Naive thymus-derived CD4-positive, alpha-beta T cell (primary cell): ENCODE data around the gene ETV7. TPM values are rescaled to one million over a fixed set of nuclear protein-coding genes. Genes with fewer than 3 reads are reported as not detected.
"Not testable (repeated sequence)": the region's sequence is repeated elsewhere in the genome, so short reads cannot be mapped to it uniquely, and the experiment has no call there.

Experiments used
- ATAC-seq: fragments of 150-1000 bp; cut with Tn5 transposase; 2 replicates; pipeline ENCODE4 v1.10.0; 2021; ENCODE audit warnings: mild to moderate bottlenecking, moderate library complexity
- CTCF ChIA-PET: fragments of 350-600 bp; sonication (Branson Sonifier 250); formaldehyde crosslinking; loops from one replicate; lab custom pipeline; 2021; ENCODE audit warnings: antibody characterized with exemption; lab: Charles Lee
- POLR2A ChIA-PET: fragments of 350-600 bp; sonication (Branson Sonifier 250); formaldehyde crosslinking; loops from one replicate; lab custom pipeline; 2021; ENCODE audit warnings: antibody characterized with exemption, inconsistent platforms; lab: Charles Lee
- DNase-seq, 9 donors: peaks; one replicate each; pipeline versions ENCODE4 v3.0.0 to v3.0.0-alpha.2; 2020 to 2022; ENCODE audit warnings: mixed read lengths in 1 of 9
- H3K27ac ChIP-seq: one replicate; pipeline ENCODE4 v1.7.0; 2013; ENCODE audit warnings: mild to moderate bottlenecking, low read depth, low read length, moderate library complexity
- H3K27me3 ChIP-seq, 2 donors: one replicate each; pipeline ENCODE4 v1.7.0; 2013; ENCODE audit warnings: low read length in 2 of 2, mild to moderate bottlenecking in 2 of 2, moderate library complexity in 2 of 2; ENCODE audit not compliant: control insufficient read depth in 2 of 2, insufficient read depth in 2 of 2
- H3K36me3 ChIP-seq, 3 experiments: 1 replicate in 2 of 3; 2 replicates in 1 of 3; pipeline ENCODE4 v1.7.0; 2013; ENCODE audit warnings: low read length in 3 of 3, mild to moderate bottlenecking in 3 of 3, moderate library complexity in 1 of 3; ENCODE audit not compliant: insufficient read depth in 3 of 3, control insufficient read depth in 2 of 3
- H3K4me1 ChIP-seq, 2 donors: one replicate each; pipeline ENCODE4 v1.7.0; 2013; ENCODE audit warnings: low read length in 2 of 2, mild to moderate bottlenecking in 2 of 2, moderate library complexity in 1 of 2; ENCODE audit not compliant: control insufficient read depth in 2 of 2, insufficient read depth in 2 of 2
- H3K4me3 ChIP-seq: 2 replicates; pipeline ENCODE4 v1.7.0; 2013; ENCODE audit warnings: mild to moderate bottlenecking, low read length
- H3K9me3 ChIP-seq, 3 experiments: 1 replicate in 2 of 3; 2 replicates in 1 of 3; pipeline ENCODE4 v1.7.0; 2013; ENCODE audit warnings: low read length in 3 of 3; ENCODE audit not compliant: control insufficient read depth in 2 of 3
- H3K27ac Mint-ChIP-seq, 9 donors: one replicate each; pipeline ENCODE4 v1.8.0; 2020 to 2022; ENCODE audit warnings: mixed read lengths in 9 of 9, mild to moderate bottlenecking in 8 of 9, moderate library complexity in 5 of 9, inconsistent platforms in 2 of 9
- H3K27me3 Mint-ChIP-seq, 5 donors: one replicate each; pipeline ENCODE4 v1.8.0; 2021 to 2022; ENCODE audit warnings: mixed read lengths in 5 of 5, mild to moderate bottlenecking in 1 of 5
- H3K36me3 Mint-ChIP-seq, 5 donors: one replicate each; pipeline ENCODE4 v1.8.0; 2020 to 2022; ENCODE audit warnings: mixed read lengths in 5 of 5, mild to moderate bottlenecking in 3 of 5, inconsistent platforms in 1 of 5
- H3K4me1 Mint-ChIP-seq, 7 donors: one replicate each; pipeline ENCODE4 v1.8.0; 2020 to 2022; ENCODE audit warnings: mixed read lengths in 7 of 7, mild to moderate bottlenecking in 3 of 7, inconsistent platforms in 1 of 7
- H3K4me3 Mint-ChIP-seq, 10 donors: one replicate each; pipeline ENCODE4 v1.8.0; 2020 to 2022; ENCODE audit warnings: mild to moderate bottlenecking in 10 of 10, mixed read lengths in 10 of 10, moderate library complexity in 6 of 10, inconsistent platforms in 2 of 10
- H3K9me3 Mint-ChIP-seq, 11 donors: one replicate each; pipeline ENCODE4 v1.8.0; 2020 to 2022; ENCODE audit warnings: mixed read lengths in 11 of 11, mild to moderate bottlenecking in 4 of 11, inconsistent platforms in 1 of 11, moderate library complexity in 1 of 11
- intact Hi-C, 2 donors: fragments of 100-400 bp; cut with micrococcal nuclease; formaldehyde crosslinking; loops; one replicate each; pipeline ENCODE4 v1.15.1; 2023
- polyA plus RNA-seq, 2 donors: library from polyadenylated mRNA; unstranded; fragments of 300-500 nt; fragmentation: Illumina TruSeq; gene quantifications; one replicate each; pipeline ENCODE4 v1.2.3, GENCODE V29; 2021
- total RNA-seq, 6 experiments: library from RNA in 5 of 6; stranded (reverse) in 5 of 6; gene quantifications; 1 replicate in 5 of 6; 2 replicates in 1 of 6; pipeline ENCODE4 v1.2.3 and lab custom pipeline; 2021 to 2026

Gene ETV7
- total and polyA plus RNA-seq, 7 experiments from 2014 or later = 0.32 to 12.5 (median 0.79) TPM; not detected in 2

DNA sequence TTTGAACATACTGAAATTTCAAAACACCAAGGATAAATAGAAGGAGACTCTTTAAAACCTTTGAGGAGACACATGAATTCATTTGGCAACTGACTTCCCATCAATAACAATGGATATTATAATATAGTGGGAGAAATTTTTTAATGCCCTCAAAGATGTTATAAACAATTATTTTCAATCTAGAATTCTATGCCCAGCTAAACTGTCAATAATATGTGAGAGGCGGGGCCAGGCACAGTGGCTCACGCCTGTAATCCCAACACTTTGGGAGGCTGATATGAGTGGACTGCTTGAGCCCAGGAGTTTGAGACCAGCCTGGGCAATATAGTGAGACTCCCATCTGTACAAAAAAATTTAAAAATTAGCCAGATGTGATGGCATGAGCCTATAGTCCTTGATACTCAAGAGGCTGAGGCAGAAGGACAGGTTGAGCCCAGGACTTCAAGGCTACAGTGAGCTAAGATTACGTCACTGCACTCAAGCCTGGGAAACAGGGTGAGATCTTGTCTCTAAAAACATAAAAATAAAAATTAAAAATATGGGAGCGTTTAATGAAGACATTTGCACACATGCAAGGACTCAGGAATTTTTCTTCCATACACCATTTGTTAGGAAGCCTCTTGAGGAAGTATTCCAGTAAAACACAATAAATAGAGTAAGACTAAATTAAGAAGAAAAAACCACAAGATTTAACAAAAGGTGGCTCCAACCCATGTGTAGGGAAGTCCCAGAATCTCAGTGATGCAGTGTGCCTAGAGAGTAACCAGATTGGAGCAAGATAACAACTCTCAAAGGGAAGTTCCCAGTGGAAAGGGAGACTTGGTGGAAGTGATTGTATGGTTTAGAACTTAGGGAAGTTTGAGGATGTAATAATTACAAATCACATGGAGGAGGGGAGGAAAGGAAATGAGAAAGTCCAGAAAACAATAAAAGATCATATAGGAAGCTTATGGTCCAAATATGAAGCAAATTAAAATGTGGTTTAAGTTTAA is 26.3 kb upstream of the ETV7 start:
- Mint-ChIP-seq H3K9me3 (peaks cover 0 to 13% (median 5%) of the 10 kb centered on the region in 11 donors), H3K27me3 (peaks cover 0 to 28% (median 0%) of the 10 kb centered on the region in 5 donors), H3K36me3 (peaks cover 0 to 5% (median 4%) of the 10 kb centered on the region in 5 donors), H3K4me1 (no peaks in the 10 kb centered on the region), H3K4me3 (peak overlapping the region in 1 of 10 donors; percentile 14), H3K27ac (peak overlapping the region in 1 of 9 donors; percentile 3)
- Histone ChIP-seq H3K27me3 (no peaks in the 10 kb centered on the region), H3K4me1 (no peaks in the 10 kb centered on the region), H3K4me3 (no peak overlapping the region), H3K9me3 (no peaks in the 10 kb centered on the region), H3K36me3 (no peaks in the 10 kb centered on the region), H3K27ac (no peak overlapping the region)
- CTCF ChIA-PET = interaction anchor here (0.6 kb wide), 1 partner anchor 140 kb away, joined by 3 read pairs; no protein-coding TSS in a partner anchor
- DNase-seq (no peak), ATAC-seq (no peak)
- intact Hi-C loops = no loop called here
- POLR2A ChIA-PET = no interaction called here

DNA sequence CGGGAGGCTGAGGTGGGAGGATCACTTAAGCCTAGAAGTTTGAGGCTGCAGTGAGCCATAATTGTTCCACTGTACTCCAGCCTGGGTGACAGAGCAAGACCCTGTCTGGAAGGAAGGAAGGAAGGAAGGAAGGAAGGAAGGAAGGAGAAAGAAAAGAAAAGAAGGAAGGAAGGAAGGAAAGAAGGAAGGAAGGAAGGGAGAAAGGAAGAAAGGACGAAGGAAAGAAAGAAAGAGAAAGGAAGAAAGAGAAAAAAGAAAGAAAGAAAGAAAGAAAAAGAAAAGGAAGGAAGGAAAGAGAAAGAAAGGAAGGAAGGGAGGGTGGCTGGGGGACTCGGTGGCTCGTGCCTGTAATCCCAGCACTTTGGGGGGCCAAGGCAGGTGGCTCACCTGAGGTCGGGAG is 22.2 kb upstream of the ETV7 start:
- H3K4me1 Mint-ChIP-seq, ATAC-seq, H3K36me3 Mint-ChIP-seq, intact Hi-C loops, H3K4me3 ChIP-seq, H3K36me3 ChIP-seq, H3K27ac ChIP-seq, DNase-seq, POLR2A ChIA-PET, H3K27me3 ChIP-seq, CTCF ChIA-PET, H3K4me3 Mint-ChIP-seq, H3K4me1 ChIP-seq, H3K9me3 ChIP-seq: not testable (repeated sequence)
- H3K9me3 Mint-ChIP-seq = peaks cover 0 to 13% (median 5%) of the 10 kb centered on the region in 11 donors
- H3K27ac Mint-ChIP-seq = peak overlapping the region in 1 of 9 donors; percentile 53
- H3K27me3 Mint-ChIP-seq = peaks cover 0 to 37% (median 0%) of the 10 kb centered on the region in 5 donors

DNA sequence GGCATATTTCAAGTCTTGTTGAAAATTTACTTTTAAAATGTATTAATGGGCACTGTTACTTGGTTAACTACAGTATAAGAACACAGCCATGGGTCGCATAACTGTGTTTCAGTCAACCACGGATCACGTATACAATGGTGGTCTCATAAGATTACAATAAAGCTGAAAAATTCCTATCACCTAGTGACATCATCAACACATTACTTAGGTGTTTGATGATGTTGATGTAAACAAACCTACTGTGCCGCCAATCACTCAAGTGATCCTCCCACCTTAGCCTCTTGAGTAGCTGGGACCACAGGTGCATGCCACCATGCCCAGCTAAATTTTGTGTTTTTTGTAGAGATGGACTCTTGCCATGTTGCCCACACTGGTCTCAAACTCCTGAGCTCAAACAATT is 16.7 kb upstream of the ETV7 start:
- Mint-ChIP-seq H3K4me1 (no peaks in the 10 kb centered on the region), H3K36me3 (peaks cover 0 to 5% (median 0%) of the 10 kb centered on the region in 5 donors), H3K27me3 (peaks cover 3 to 37% (median 7%) of the 10 kb centered on the region in 5 donors), H3K9me3 (no peaks in the 10 kb centered on the region), H3K27ac (no peak overlapping the region), H3K4me3 (no peak overlapping the region)
- intact Hi-C loops = no loop called here
- ChIA-PET POLR2A (no interaction called here), CTCF (interaction anchor here (0.6 kb wide), 1 partner anchor 485 kb away, joined by 3 read pairs; no protein-coding TSS in a partner anchor)
- Histone ChIP-seq H3K36me3 (no peaks in the 10 kb centered on the region), H3K4me1 (no peaks in the 10 kb centered on the region), H3K27ac (no peak overlapping the region), H3K27me3 (no peaks in the 10 kb centered on the region), H3K9me3 (no peaks in the 10 kb centered on the region), H3K4me3 (no peak overlapping the region)
- DNase-seq (no peak), ATAC-seq (no peak)

DNA sequence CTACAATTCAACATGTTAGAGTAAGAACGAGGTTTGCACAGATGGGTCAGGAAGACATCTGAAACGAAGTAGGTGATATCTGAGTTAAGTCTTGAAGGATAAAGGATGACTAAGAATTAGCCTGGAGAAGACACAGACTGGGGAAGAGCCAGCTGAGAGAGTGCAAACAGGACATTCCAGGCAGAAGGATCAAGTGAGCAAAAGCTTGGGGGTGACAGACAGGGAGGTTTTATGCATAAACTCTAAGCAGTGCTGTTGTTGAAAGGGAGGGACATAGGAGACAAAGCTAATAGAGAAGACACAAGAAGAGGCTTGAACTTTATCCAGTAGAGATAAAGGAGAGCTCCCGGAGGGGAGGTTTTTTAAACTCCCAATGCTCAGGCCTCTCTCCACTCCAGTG is 15.0 kb upstream of the ETV7 start:
- POLR2A ChIA-PET = interaction anchor here (0.5 kb wide), 1 partner anchor 949 kb away, joined by 4 read pairs; no protein-coding TSS in a partner anchor
- no peak for ATAC-seq

DNA sequence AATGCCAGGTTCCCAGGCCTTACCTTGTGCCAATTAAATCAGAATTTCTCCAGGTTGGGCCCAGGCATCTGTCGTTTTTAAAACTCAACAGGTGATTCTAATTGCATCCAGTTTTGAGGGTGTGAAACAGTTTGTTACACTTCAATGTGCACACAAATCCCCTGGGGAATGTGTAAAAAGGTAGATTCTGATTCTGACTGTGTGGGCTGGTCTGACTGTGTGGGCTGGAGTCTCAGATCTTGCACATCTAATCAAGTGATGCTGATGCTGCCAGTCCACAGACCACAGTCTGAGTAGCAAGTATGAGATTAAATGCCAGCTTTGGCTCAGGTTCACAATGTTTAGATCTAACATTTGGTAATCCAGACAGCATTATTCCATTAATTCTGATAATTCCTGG is 12.5 kb upstream of the ETV7 start:
- Histone ChIP-seq H3K4me1 (no peaks in the 10 kb centered on the region), H3K4me3 (no peak overlapping the region), H3K27me3 (no peaks in the 10 kb centered on the region), H3K27ac (no peak overlapping the region), H3K9me3 (no peaks in the 10 kb centered on the region), H3K36me3 (no peaks in the 10 kb centered on the region)
- H3K4me1 Mint-ChIP-seq = no peaks in the 10 kb centered on the region
- POLR2A ChIA-PET = no interaction called here
- CTCF ChIA-PET = interaction anchor here (0.6 kb wide), 1 partner anchor 154 kb away, joined by 4 read pairs; no protein-coding TSS in a partner anchor
- H3K27ac Mint-ChIP-seq = no peak overlapping the region
- intact Hi-C loops = no loop called here
- ATAC-seq (no peak), DNase-seq (no peak)
- no peak overlapping the region for H3K4me3 Mint-ChIP-seq
- H3K27me3 Mint-ChIP-seq = peaks cover 3 to 31% (median 5%) of the 10 kb centered on the region in 5 donors
- peaks cover 0 to 5% (median 0%) of the 10 kb centered on the region in 5 donors for H3K36me3 Mint-ChIP-seq
- H3K9me3 Mint-ChIP-seq = no peaks in the 10 kb centered on the region

More for the DNA sequence above, 15.0 kb upstream of the ETV7 start:
- Histone ChIP-seq H3K4me1 (no peaks in the 10 kb centered on the region), H3K27me3 (no peaks in the 10 kb centered on the region), H3K4me3 (no peak overlapping the region), H3K9me3 (no peaks in the 10 kb centered on the region), H3K27ac (no peak overlapping the region), H3K36me3 (no peaks in the 10 kb centered on the region)
- Mint-ChIP-seq H3K4me1 (no peaks in the 10 kb centered on the region), H3K36me3 (peaks cover 0 to 5% (median 0%) of the 10 kb centered on the region in 5 donors), H3K27me3 (peaks cover 3 to 33% (median 7%) of the 10 kb centered on the region in 5 donors), H3K4me3 (peak overlapping the region in 1 of 10 donors; percentile 29), H3K9me3 (no peaks in the 10 kb centered on the region), H3K27ac (no peak overlapping the region)
- intact Hi-C loops = no loop called here
- no peak for DNase-seq
- CTCF ChIA-PET = interaction anchor here (0.6 to 0.7 kb wide), 2 partner anchors 255 to 326 kb away, joined by 3 to 4 read pairs; no protein-coding TSS in a partner anchor

DNA sequence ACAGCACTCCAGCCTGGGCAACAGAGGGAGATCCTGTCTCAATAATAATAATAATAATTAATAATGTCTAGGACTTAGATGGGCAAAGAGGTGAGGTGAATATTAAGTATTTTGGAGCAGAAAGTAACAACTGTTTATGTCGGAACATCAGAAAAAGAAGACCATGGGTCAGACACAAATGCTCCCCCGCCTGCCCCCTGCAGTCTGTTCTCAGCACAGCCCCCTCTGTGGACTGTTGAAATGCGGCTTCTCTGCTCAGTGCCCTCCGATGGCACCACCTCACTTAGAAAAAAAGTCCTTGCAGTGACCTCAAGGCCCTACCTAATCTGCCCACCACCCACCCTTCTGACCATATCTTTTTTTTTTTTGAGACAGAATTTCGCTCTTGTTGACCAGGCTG is 5.2 kb upstream of the ETV7 start:
- Histone ChIP-seq H3K36me3 (no peaks in the 10 kb centered on the region), H3K9me3 (no peaks in the 10 kb centered on the region), H3K27ac (no peak overlapping the region), H3K27me3 (no peaks in the 10 kb centered on the region), H3K4me1 (peaks cover 0 to 6% of the 10 kb centered on the region in 2 donors), H3K4me3 (no peak overlapping the region)
- peaks cover 0 to 2% (median 0%) of the 10 kb centered on the region in 5 donors for H3K36me3 Mint-ChIP-seq
- intact Hi-C loops = no loop called here
- no peak for ATAC-seq
- no peak overlapping the region for H3K4me3 Mint-ChIP-seq
- ChIA-PET POLR2A (no interaction called here), CTCF (no interaction called here)
- H3K9me3 Mint-ChIP-seq = peaks cover 0 to 1% (median 0%) of the 10 kb centered on the region in 11 donors
- H3K4me1 Mint-ChIP-seq = peaks cover 4 to 8% (median 6%) of the 10 kb centered on the region in 7 donors
- peaks cover 0 to 59% (median 18%) of the 10 kb centered on the region in 5 donors for H3K27me3 Mint-ChIP-seq
- DNase-seq = no peak
- H3K27ac Mint-ChIP-seq = no peak overlapping the region
